Cerebellar cortex (tissue), 1 donor: ENCODE results near the gene FBXL7.
A peak's percentile ranks its signal among the peaks of the same experiment; 100 is the strongest.

Source experiments
- DNase-seq: peaks from one replicate; pipeline ENCODE4 v3.0.0-alpha.2; 2015; ENCODE audit warnings: low spot score

The FBXL7 gene

GRCh38 chr5:15774632-15775031, 274.7 kb downstream of the FBXL7 start:
- no peak for DNase-seq

- no peak for DNase-seq
These were observed 276.4 kb downstream of the FBXL7 start for GRCh38 chr5:15776346-15776745.

GRCh38 chr5:15783734-15784133, 283.8 kb downstream of the FBXL7 start:
- no peak for DNase-seq

GRCh38 chr5:15785531-15785981, 285.6 kb downstream of the FBXL7 start:
- DNase-seq: peak; percentile 48

GRCh38 chr5:15786326-15786725, 286.3 kb downstream of the FBXL7 start:
- DNase-seq: peak; percentile 50

GRCh38 chr5:15786884-15787283, 286.9 kb downstream of the FBXL7 start:
- no peak for DNase-seq

GRCh38 chr5:15787681-15788080, 287.7 kb downstream of the FBXL7 start:
- peak; percentile 92 for DNase-seq

GRCh38 chr5:15789642-15790041, 289.7 kb downstream of the FBXL7 start:
- DNase-seq: no peak

- no peak for DNase-seq
These were observed 290.6 kb downstream of the FBXL7 start for GRCh38 chr5:15790446-15791018.

GRCh38 chr5:15791274-15791673, 291.3 kb downstream of the FBXL7 start:
- no peak for DNase-seq

- DNase-seq: no peak
These were observed 291.9 kb downstream of the FBXL7 start for GRCh38 chr5:15791859-15792258.

GRCh38 chr5:15794052-15794985, 294.3 kb downstream of the FBXL7 start:
- DNase-seq: peak; percentile 14

GRCh38 chr5:15796096-15796495, 296.1 kb downstream of the FBXL7 start:
- DNase-seq: no peak

- DNase-seq: no peak
These were observed 296.6 kb downstream of the FBXL7 start for GRCh38 chr5:15796557-15796956.

GRCh38 chr5:15797116-15797515, 297.1 kb downstream of the FBXL7 start:
- DNase-seq: no peak

- no peak for DNase-seq
These were observed 298.0 kb downstream of the FBXL7 start for GRCh38 chr5:15798006-15798405.

GRCh38 chr5:15799014-15799413, 299.0 kb downstream of the FBXL7 start:
- DNase-seq: no peak

- DNase-seq: no peak
These were observed 299.6 kb downstream of the FBXL7 start for GRCh38 chr5:15799612-15800011.

GRCh38 chr5:15803280-15803679, 303.3 kb downstream of the FBXL7 start:
- DNase-seq: no peak

- no peak for DNase-seq
These were observed 306.6 kb downstream of the FBXL7 start for GRCh38 chr5:15806613-15807012.

GRCh38 chr5:15807248-15807647, 307.3 kb downstream of the FBXL7 start:
- peak; percentile 51 for DNase-seq

- peak; percentile 97 for DNase-seq
These were observed 307.9 kb downstream of the FBXL7 start for GRCh38 chr5:15807871-15808270.

- peak; percentile 63 for DNase-seq
These were observed 308.6 kb downstream of the FBXL7 start for GRCh38 chr5:15808577-15808976.
